Measurements from ENCODE around the gene CNTN5.

DNA sequence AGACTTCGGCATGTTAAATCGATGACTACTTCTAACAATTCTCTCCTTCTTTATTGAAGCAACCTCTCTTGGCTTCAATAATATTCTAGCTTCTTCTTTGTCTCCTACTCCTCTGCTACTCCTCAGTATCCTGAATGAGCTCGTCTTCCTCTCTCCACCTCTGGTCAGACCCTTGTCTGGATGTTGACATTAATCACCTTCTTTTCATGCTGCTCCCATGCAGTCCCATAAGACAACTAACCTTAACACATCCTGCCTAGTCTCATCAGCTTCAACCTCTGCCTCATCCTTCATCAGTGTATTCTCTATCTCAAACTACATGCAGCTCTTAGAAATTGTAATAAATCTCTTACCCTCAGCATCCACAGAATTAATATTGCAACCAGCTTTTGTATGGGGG is 695.6 kb downstream of the CNTN5 start:
- TF ChIP-seq, protein P1, sequence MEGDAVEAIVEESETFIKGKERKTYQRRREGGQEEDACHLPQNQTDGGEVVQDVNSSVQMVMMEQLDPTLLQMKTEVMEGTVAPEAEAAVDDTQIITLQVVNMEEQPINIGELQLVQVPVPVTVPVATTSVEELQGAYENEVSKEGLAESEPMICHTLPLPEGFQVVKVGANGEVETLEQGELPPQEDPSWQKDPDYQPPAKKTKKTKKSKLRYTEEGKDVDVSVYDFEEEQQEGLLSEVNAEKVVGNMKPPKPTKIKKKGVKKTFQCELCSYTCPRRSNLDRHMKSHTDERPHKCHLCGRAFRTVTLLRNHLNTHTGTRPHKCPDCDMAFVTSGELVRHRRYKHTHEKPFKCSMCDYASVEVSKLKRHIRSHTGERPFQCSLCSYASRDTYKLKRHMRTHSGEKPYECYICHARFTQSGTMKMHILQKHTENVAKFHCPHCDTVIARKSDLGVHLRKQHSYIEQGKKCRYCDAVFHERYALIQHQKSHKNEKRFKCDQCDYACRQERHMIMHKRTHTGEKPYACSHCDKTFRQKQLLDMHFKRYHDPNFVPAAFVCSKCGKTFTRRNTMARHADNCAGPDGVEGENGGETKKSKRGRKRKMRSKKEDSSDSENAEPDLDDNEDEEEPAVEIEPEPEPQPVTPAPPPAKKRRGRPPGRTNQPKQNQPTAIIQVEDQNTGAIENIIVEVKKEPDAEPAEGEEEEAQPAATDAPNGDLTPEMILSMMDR (IDR thresholded peaks at IDR 0.05; ENCODE audit: poor library complexity) = no peak
- TF ChIP-seq EZH2phosphoT487 (IDR thresholded peaks at IDR 0.05; ENCODE audit: low read depth, severe bottlenecking, unreplicated experiment) (no peak), EZH2 (IDR thresholded peaks at IDR 0.05; ENCODE audit: borderline replicate concordance) (no peak)

Data from hepatocyte (in vitro differentiated cells).